Measurements from ENCODE around the gene STK32C.

Gene STK32C

DNA sequence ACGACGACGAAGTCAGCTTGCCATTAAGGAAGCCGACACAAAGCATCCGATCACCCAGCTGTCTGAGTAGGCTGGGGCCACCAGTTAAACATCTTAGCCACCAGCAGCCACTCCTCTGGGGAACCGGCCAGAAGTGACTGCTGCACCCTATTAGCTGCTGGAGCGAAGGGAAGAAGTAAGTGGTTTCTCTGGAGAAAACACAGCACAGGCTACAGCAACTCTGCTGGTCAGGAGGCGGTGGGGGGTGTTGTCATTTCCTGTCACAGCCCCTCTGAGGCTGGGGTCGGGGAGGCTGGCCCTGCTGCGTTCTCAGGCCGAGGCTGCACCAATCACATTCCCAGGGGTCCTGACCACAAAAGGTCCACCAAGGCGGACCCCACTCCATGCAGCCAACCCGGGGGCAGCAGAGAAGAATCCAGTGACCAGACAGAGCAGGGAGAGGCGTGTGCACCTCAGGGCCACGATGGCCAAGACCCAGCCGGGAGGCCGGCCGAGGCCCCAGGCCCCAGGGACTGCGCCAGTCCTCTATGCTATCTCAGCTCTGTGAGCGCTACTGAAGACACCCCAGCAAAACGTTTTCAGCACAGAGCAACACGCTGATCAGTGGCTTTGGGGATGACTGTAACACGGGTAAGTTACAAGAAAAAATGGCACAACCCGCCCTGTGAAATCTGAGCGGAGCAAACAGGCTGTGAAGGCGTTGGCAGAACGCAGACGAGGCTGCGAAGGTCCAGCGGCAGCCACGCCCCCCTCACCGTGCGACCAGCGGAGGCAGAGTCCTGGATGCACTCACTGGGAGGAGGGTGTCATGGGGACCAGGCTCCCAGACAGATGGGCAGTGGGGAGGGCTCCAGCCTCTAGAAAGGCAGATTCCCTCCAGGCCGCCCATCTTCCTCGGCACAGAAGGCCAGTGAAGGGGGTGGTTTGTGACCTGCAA is 24.8 kb downstream of the STK32C start:
- DNase-seq (ENCODE audit: low read depth, low spot score), result no peak

DNA sequence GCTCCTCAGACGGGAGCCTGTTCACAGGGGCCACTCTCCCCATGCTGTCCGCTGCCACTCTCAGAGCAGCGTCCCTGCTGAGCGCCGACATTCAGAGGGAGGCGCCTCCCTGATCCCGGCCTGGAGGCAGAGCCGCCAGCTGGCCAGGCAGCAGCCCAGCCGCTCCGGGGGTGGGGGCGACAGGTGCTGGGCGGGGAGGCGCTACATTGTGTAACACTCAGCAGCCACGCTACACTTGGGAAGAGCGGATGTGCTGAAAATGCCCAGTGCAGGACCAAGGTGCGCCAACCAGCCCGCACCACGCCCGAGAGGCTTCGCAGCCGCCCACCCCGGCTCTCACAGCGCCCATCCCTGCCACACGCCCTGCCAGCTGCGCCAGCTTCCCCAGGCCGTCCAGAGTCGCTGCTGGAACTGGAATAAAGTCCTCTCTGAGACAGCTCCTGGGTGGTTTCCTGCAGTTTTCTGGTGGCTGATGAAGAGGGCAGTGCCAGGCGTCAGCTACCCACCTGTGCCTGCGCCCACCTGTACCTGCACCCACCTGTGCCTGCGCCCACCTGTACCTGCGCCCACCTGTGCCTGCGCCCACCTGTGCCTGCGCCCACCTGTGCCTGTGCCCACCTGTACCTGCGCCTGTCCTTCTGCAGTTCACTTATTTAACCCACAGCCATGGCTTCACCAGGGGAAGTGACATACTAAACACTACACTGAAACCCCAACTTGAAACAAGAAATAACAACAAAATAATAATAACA is 25.7 kb downstream of the STK32C start:
- no peak for DNase-seq (ENCODE audit: low read depth, low spot score)

DNA sequence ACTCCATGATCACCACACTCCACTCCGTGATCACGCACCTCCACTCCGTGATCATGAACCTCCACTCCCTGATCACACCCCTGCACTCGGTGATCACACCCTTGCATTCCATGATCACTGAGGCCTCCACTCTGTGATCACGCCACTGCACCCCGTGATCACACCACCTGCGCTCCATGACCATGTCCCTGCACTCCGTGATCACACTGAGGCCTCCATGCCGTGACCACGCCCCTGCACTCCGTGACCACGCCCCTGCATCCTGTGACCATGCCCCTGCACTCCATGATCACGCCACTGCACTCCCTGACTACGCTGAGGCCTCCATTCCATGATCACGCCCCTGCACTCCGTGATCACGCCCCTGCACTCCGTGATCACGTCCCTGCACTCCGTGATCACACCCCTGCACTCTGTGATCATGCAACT is 27.1 kb downstream of the STK32C start:
- DNase-seq (ENCODE audit: low read depth, low spot score), result no peak

DNA sequence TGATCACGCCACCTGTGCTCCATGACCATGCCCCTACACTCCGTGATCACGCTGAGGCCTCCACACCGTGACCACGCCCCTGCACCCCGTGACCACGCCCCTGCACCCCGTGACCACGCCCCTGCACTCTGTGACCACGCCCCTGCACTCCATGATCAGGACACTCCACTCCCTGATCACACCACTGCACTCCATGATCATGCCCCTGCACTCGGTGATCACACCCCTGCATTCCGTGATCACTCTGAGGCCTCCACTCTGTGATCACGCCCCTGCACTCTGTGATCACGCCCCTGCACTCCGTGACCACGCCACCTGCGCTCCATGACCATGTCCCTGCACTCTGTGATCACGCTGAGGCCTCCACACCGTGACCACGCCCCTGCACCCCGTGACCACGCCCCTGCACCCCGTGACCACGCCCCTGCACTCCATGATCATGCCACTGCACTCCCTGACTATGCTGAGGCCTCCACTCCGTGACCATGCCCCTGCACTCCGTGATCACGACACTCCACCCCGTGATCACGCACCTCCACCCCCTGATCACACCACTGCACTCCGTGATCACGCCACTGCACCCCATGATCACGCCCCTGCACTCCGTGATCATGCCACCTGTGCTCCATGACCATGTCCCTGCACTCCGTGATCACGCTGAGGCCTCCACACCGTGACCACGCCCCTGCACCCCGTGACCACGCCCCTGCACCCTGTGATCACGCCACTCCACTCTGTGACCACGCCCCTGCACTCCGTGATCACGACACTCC is 27.7 kb downstream of the STK32C start:
- DNase-seq (ENCODE audit: low read depth, low spot score), result no peak

DNA sequence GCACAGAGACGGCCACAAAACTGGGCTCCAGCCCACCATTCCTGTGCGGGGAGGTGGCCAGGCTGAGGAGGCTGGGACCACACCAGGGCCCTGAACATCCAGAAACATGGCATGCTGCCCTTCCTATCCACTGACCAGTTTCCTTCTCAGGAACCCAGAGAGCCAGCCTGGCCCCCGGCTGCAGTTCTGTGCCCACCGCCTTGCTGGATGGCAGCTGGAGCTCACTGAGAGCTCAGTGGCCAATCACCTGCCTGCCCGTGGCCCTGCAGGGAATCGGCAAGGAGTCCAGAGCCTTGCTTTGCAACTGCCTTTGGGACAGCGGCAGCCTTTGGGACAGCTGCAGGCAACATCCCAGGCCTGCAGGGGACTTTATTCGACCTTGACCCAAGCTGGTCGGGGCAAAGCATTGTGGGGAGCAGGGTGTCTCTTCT is 30.4 kb downstream of the STK32C start:
- DNase-seq (ENCODE audit: low read depth, low spot score), result no peak

DNA sequence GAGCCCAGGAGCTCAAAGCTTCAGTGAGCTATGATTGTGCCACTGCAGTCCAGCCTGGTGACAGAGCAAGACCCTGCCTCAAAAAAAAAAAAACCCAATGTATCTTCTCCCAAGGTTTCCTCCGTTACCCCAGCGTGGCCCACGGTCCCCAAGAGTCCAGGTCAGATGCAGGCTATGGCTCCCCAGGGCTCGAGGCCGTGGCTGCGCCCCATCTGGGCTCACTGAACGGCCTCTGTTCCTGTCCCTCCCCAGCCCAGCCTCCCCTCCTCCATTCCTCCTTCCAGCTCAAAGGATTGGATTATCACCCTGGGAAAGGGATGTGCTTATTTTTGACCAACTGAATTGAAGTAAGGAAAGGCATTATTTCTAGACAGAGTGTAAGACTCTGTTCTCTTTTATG is 31.0 kb downstream of the STK32C start:
- no peak for DNase-seq (ENCODE audit: low read depth, low spot score)

DNA sequence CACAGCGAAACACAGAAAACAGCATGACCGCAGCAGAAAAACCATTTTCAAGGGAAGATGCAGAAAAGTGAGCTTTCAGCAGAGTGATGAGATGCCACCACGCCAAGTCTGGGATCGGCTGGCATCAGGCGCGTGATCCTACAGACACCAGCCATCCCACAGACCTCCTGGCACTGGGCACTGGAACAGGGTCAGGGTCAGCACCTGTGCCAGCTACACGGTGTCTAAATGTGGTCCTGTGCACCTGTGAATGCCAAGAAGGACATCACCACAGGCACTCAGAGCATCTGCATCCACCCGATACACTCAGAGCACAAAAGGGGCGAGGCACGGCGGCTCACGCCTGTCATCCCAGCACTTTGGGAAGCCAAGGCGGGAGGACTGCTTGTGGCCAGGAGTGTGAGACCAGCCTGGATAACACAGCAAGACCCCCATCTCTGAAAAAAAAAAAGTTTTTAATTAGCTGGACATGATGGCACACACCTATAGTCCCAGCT is 31.5 kb downstream of the STK32C start:
- DNase-seq (ENCODE audit: low read depth, low spot score), result no peak

DNA sequence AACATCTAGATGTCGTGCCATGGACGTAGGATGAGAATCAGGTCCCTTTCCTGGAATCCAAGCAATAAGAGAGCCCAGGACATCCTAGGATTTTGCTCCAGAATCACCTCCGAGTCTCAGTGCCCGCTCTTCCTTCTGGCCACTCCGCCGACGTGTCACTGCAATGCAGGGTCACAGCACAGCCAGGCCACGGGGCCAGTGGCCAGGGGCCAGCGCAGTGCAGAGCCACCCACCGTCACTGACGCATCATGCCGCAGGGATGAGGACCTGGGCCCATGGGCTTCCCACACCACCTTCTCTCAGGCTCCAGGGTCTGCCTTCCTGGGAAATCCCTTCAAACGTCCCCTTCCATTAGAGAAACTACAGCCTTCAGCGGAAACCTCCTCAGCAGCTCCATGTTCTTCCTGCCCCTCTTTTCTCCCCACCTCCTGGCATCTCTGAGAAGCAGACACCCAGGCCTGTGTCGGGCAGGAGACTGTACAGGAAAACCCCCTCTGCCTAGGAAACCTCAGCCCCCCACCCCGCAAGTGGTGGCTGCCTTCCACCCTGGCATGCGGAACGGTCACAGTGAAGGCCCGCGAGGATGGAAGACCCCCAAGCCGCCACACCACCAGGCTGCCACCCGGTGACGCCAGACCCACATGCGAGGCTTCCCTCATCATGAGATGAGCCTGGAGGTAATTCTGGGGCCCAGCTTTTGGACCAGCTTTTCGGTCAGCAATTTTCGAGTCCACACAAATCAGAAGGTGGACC is 32.1 kb downstream of the STK32C start:
- no peak for DNase-seq (ENCODE audit: low read depth, low spot score)

DNA sequence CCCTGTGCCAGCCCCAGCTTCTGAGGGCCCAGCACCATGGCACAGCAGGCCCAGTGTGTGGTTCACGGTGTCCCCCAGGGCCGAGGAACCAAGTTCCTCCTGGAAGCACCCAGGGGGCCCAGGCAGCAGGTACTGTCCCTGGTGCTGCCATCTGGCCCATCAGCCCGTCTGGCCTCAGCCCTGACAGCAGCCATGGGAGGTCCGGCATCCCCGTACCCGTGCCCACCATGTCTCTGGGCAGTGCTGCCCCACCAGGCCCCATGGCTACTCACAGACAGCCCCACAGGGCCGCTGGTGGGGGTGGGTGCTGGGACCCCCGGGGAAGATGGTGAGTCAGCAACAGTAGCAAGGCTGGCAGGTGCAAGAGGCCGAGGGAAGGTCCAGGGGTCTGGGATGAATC is 32.8 kb downstream of the STK32C start:
- no peak for DNase-seq (ENCODE audit: low read depth, low spot score)

DNA sequence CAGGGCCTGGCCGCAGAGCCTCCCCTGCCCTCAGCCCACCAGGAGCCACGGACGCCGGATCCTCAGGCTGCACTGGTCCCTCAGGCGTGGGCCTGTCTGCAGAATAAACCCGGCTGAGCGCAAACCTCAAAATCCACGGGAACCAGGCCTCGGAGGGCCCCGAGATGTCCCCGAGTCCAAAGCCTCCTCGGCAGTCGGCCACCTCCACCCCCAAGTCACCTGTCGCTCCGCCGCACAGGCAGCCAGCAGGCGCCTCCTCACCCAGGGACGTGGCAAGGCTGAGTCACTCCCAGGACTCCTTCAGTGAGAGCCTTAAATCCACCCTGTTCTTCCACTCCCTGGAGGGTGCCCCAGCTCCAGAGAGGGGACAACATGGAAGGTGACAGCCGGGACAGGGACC is 33.2 kb downstream of the STK32C start:
- DNase-seq (ENCODE audit: low read depth, low spot score), result no peak

DNA sequence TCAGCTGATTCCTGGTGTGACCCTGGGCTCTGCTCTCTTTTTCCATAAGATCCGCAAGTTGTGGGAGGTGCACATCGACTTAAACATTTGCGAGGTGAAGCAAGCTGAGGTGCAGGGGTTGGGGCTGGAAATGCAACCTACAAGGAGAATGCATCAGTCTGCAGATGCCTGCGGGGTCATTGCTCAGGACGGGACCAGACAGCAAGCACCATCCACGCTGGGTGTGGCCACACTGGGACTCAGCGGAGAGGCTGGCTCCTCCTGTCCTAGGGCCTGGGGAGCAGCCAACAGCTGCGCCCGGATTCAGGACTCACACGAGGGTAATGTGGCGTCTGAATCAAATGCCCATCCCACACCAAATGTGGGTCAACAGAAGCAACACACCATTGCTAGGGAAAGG is 33.8 kb downstream of the STK32C start:
- DNase-seq (ENCODE audit: low read depth, low spot score), result no peak

DNA sequence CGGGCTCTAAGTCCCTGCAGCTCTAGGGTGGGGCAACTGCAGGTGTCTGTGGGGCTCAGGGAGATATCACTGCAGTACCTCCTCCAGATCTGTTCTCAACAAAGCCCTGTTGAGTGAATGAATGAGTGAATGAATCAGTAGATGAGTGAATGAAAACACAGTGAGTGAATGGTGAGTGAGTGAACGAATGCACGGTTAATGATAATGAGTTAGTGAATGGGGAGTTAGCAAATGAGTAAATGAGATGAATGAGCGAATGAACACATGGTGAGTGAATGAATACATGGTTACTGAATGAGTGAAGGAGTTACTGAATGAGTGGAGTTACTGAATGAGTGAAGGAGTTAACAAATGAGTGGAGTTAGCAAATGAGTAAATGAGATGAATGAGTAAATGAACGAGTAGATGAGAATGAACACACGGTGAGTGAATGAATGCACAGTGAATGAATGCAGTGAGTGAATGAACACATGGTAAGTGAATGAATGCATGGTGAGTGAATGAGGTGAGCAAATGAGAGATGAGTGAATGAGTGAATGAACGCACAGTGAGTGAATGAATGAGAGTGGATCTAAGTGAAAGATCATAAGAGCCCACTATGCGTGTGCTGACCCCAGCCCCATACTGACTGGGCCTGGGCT is 34.3 kb downstream of the STK32C start:
- DNase-seq (ENCODE audit: low read depth, low spot score), result no peak

DNA sequence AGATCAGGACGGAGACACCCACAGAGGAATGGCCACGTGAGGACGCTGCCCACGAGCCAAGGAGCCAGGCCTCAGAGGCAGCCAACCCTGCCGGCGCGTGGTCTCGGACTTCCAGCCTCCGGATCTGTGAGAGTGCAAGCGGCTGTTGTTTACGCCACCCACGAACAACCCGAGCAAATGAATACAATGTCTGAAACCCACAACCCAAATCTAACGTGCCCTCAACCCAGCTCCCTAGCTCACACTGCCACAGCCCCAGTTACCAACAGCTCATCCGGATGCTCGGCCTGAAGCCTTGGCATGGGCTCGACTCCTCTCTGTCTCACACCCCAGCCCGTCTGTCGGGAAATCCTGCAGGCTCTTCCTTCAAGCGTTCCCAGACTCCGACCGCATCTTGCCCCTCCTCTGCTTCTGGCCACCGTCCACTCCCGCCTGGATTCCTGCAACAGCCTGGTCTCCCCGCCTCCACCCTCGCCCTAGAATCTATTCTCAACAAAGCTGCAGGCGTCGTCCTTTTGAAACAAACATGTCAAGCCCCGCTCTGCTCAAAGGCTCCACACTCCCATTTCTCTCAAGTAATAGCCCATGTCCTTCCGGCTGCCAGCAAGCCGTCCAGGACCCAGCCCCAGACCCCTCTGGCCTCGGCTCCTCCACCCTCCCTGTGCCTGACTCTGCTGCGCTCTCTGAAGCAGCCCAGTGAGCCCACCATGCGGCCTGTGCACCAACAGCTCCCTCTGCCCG is 35.3 kb downstream of the STK32C start:
- no peak for DNase-seq (ENCODE audit: low read depth, low spot score)

DNA sequence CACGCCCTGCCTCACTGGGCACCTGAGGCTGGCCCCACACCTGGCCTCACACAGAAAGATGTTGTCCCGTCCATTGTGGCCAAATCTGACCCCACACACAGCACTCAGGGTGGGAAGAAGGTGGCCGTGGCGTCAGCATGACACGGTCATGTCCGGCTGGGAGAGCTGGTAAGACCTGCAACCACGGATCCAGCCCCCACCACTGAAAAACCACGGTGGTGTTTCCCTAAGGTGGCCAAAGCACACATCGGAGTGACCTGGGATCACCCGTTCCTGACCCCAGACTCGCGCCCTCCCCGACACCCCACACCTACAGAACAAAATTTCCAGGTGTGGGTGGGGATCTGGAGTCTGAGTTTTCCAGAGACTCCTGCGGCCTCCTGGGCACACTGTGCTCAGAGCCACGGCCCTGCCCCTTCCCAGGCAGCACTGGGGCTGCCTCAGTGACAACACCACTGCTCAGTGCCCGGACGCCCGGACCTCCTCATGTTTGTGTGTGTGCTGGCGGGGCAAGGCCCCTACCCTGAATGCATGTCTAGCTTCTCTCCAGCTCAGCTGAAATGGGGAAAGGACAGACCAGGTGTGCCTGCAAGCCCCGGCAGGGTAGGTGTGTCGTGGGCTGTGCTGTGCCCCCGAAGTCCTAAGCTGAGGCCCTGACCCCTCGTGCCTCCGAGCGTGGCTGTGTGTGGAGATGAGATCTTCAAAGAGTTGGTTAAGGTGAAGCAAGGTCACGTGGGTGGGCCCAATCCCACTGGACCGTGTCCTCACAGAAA is 36.1 kb downstream of the STK32C start:
- no peak for DNase-seq (ENCODE audit: low read depth, low spot score)

DNA sequence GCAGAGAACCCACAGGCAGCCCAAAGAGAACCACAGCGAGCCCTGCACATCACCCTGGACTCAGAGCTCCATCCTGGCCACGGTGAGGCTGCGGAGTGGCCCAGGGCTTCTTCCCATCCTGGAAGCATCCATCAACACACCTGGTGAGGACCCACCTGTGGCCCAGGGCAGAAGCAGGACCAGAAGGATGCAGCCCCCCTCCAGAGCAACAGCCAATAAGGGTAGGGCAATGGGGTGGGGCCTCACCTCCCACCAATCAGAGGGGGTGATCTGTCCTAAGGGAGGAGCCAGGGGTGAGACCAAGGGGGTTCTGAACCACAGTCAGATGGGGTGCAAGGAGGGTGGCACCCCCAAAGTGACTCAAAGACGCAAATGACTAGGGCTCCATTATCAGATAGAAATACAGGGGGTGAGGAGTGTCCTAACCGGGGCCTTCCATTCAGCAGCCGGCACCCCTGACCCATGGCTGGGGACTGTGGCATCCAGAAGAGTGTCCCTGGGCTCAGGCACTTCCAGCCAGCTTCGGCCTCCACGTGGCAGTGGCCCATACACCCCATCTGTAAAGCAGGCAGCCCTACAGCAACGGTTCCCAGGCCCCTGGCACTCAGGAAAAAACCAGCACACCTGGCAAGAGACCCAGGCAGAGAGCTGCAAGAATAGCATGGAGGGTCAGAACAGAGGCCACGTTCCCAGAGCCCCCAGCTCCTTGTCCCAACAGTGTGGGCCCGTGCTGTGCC is 36.9 kb downstream of the STK32C start:
- no peak for DNase-seq (ENCODE audit: low read depth, low spot score)

DNA sequence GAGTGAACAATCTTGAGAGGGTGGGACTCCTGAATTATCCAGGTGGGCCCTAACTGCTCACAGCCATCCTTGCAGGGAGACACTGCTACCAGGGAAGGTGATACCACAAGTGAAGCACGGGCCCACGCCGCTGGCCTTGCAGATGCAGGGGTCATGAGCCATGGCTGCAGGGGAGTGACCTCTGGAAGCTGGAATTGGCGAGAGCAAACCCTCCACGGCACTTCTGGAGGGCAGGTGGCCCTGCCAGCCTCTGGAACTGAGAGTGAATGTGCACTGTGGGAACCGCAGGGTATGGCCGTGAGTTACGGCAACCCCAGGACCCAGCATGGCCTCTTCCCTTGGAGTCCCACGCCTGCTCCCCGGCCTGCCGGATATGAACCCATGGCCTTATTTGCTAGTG is 37.5 kb downstream of the STK32C start:
- no peak for DNase-seq (ENCODE audit: low read depth, low spot score)

DNA sequence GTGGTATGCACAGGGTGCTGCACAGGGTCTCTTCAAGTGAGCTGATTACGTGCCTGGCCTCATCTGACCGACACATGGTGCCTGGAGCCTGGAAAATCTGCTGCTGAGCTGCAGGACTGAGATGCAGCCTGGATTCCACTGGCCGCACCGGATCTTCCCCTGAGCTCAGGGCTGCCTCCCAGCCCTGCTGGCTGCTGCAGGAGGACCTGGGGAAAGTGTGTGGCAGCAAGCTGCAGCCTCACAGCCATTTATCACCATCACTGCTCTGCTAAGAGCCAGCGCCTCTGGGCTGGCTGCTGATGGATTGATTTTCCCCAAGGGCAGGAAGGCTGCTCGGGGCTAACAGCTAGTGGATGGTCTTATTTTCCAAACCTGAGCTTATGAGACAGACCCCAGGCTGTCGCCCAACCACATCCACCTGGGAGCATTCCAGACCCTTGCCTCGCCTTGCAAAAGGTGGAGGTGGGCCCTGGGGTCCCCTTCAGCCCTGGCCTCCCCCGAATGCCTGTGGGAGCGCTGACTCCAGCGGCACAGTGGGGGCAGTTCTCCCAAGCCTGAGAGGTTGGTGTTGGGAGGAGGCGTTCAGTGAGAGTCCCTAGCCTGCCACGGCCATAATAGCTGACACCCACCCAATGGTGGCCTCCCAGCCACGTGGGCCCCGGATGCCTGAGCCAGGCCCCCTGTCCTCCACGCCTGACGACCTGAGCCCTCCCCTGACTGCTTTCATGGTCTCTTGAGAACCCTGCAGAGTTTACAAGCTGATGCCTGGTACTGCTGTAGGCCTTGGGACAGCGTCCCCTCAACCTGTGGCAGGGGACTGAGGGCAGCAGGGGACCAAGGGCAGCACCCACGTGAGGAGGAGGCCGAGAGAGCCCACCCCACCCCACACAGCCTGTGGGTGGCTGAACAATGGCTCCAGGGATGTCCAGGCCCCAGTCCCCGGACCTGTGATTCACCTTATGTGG is 38.2 kb downstream of the STK32C start:
- no peak for DNase-seq (ENCODE audit: low read depth, low spot score)
